Stimulated activated CD4-positive, alpha-beta T cell treated with anti-CD3 and anti-CD28 coated beads, Interleukin-4, amount 100 ng/mL, for 24 hours (primary cell): ENCODE data around the gene CCNY.

ENCODE experiments used
- DNase-seq: peaks from one replicate; pipeline ENCODE4 v3.0.0-alpha.2; 2020

CCNY gene

DNA sequence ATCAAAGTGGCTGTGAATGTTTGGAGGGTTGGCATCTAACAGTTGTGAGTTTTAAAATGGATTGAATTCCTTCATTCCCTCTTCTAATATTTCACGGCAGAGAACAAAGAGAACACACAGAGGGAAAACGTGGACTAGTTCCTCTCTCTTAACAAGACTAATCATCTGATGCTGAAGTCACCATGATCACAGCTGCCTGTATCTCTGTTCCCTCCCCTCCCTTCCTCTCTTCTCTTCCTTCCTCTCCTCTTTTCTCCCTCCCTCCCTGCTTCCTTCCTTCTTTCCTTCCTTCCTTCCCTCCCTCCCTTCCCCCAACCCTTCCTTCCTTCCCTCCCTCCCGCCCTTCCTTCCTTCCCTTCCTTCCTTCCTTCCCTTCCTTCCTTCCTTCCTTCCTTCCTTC is 258.8 kb downstream of the CCNY start:
- no peak for DNase-seq

DNA sequence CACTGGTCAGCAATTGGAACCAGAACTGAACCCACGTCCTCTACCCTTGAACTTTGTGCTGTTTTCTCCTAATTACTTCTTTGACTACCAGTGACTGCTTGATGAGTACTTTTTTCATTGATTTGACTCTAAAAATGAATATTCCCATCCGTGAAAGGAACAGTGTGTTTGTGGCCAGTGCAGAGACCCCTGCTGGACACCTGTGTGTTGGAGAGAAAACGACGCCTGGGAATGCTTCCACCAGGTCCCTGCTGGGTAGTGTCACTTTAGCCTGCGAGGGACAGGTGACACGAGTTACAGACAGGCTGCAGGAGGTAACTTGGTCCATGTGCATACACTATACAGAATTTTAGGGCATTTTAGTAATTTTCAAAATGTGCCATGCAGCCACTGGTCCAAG is 262.1 kb downstream of the CCNY start:
- DNase-seq: no peak

DNA sequence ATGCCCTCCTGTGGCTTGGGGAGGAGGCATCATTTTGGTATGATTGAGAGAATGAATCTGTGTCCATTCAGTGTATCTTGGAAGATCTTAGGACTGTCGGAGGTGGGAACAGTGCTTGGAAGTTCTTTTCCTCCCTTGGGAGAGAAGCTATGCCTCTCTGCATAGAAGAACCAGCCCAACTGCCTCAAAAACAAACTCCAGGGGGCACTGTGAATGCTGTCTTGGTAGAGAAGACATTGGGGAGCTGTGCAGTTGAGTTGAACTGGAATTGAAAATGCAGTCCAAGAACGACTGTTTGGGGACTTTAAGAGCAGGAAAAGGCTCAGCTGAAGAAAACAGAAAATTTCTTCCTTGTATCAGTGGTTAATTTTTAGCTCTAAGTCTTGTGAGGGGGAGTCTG is 263.9 kb downstream of the CCNY start:
- no peak for DNase-seq

DNA sequence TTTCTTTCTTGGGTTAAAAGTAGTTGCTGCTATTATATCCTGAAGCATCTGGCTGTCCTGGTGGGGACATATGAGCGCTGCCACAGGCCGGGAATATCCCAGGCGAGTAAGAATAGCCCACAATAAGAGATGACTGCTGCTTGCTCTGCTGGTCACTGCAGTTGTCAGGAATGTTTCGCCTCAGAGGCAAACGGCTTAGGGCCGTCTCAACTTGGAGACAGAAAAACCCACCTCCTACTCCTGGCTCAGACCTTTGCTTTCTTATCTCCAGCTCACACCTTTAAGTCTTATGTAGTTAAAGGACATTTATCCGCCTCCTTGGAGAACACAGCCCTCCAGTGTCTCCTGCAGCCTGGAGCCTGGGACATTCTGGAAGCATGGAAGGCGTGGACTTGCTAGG is 268.9 kb downstream of the CCNY start, which contains the start of gene GJD4:
Gene GJD4, plus strand, starts transcription at position 151 of the 400 bp plus-strand sequence. Its CDS starts 227 bp downstream, at position 378.
- no peak for DNase-seq

DNA sequence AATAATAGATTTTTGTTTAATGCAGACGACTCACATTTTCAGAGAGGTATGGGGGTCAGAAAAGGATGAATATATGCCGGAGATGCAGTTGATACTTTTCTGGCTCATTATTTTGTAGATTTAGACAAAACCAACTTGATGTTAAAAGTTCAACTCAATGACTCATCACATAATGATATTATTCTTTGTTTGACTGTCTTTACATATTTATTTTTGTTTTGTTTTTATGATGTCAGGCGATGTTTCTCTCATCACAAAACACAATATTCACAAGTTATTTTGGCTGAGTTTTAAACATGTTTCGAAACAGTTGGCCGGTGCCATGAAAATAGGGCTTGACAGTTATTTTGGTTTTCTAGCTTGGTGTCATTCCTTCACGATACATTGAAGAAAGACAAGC is 270.1 kb downstream of the CCNY start:
- DNase-seq: no peak

DNA sequence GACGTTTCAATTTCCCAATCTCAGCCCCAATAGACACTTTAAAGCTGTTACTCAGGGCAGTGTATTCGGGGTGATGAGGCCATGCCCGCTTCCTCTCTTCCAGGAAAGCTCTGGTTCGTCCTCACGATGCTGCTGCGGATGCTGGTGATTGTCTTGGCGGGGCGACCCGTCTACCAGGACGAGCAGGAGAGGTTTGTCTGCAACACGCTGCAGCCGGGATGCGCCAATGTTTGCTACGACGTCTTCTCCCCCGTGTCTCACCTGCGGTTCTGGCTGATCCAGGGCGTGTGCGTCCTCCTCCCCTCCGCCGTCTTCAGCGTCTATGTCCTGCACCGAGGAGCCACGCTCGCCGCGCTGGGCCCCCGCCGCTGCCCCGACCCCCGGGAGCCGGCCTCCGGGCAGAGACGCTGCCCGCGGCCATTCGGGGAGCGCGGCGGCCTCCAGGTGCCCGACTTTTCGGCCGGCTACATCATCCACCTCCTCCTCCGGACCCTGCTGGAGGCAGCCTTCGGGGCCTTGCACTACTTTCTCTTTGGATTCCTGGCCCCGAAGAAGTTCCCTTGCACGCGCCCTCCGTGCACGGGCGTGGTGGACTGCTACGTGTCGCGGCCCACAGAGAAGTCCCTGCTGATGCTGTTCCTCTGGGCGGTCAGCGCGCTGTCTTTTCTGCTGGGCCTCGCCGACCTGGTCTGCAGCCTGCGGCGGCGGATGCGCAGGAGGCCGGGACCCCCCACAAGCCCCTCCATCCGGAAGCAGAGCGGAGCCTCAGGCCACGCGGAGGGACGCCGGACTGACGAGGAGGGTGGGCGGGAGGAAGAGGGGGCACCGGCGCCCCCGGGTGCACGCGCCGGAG is 271.4 kb downstream of the CCNY start:
- no peak for DNase-seq

DNA sequence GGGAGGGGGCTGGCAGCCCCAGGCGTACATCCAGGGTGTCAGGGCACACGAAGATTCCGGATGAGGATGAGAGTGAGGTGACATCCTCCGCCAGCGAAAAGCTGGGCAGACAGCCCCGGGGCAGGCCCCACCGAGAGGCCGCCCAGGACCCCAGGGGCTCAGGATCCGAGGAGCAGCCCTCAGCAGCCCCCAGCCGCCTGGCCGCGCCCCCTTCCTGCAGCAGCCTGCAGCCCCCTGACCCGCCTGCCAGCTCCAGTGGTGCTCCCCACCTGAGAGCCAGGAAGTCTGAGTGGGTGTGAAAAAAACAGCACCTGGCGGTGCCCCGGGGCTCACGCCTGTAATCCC is 272.0 kb downstream of the CCNY start:
- no peak for DNase-seq

DNA sequence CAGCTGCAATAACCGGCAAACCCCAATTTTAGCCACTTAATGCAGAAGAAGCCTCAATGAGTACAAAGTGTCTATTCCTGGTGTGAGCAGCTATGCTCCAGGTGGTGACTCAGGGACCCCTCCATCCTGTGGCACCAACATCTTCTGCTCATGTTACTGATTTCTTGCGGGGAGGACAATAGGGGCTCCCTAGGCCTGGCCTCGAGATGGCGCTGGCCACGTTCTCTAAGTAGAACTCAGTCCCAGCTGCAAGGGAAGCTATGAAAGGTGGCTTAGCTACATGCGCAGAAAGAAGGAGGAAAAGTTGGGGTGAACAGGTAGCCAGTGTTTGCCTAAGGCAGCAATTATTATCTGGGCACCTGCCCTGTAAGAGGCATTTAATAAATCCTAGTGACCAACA is 275.4 kb downstream of the CCNY start:
- DNase-seq: no peak

DNA sequence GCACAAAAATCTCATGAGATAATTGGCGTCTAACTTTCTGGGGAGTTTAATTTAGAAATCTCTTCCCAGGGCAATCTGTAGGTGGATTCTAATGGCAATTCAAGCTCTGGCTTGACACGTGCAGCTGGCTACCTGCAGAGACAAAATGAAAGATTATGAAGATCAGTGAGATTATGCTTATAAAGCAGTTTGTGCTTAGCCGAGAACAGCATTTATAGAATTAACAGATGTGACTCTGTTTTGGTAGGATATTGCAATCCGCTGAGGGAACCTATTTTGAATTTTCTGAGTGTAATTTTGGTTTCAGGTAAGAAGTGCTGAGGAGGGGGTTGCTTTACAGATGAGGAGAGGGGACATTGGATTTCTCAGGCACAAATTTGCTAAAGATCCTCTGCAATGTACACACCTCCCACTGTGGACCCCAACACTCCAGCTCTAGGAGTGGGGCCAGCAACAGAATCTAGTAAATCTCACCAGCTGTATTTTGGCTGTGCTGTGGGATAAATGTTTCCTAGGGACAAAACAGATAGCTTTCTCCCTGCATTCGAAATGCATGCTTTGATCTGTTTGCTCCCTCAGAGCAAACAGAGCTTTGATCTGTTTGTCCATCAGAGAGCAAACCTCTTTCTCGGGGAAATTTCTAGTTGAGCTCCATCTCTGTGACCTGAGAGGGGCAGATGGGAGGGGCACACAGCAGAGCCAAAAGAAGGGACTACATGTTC is 276.2 kb downstream of the CCNY start:
- DNase-seq: no peak

DNA sequence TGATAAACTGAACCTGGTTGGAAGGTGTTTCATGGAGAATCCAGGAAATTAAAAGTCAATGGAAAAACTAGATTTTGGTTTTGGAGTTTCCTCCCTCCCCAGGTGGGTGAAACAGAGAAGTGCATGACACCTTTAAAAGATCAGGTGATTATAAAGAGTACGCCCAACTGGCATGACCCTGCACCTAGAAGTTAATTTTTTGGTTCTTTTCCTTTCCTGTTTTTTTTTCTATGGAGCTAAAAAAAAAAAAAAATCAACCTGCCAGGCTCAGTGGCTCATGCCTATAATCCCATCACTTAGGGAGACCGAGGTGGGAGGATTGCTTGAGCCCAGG is 276.8 kb downstream of the CCNY start:
- DNase-seq: no peak

DNA sequence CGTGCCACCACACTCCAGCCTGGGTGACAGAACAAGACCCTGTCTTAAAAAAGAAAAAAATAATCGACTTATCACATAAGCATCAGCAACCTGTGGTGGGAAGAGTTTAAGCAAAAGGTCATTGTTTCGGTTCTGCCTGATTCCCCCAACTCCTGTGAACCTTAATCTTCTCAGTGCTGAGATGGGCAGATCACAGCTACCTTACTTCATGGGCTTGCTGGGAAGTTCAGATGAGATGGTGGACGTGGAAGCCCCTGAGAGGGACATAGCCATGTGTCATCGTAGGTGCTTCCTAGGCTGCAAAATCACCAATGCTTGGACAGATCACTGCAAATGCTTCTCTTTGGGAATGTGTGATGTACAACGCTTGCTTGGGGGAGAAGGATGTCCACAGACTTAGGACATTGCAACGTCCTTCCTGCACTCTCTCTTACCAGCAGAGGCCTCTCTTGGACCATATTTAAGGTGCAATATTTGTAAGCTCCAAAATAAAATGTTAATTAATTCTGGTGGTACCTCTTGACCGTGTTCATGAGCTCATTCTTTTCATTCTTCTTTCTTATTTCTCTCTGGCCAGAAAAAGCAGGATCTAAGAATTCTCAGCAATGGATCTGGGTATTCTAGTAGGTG is 277.4 kb downstream of the CCNY start:
- DNase-seq: no peak

DNA sequence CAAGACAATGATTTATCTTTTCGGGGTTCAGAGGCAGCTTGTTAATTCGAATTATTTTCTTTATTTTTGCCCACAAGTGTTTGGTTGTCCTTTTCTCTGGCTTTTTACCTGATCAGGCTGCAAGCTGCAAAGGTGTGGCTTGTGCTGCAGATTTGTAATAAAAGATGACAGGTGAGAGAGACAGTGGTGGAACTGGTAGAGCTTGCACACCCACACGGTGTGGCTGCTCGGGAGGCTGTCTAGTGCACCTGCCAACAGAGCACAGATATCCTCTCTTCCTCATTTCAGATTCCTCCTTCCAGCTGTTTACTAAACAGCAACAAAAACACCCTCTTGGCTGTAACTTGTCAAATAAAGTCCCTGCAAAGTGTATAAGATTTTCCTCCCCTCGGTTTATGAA is 278.0 kb downstream of the CCNY start:
- no peak for DNase-seq
